ENCODE data around the gene HOTAIR. TPM values are rescaled to one million over a fixed set of nuclear protein-coding genes. Genes with fewer than 3 reads are reported as not detected.
A peak's percentile ranks its signal among the peaks of the same experiment; 100 is the strongest.

HOTAIR gene
- total RNA-seq, 6 donors from 2014 or later: not detected

GRCh38 chr12:53952335-53952694 lies 22.4 kb downstream of the HOTAIR start:
- Histone ChIP-seq H3K27me3 (peaks cover 0 to 86% (median 54%) of the 10 kb centered on the region in 4 donors), H3K4me1 (peaks cover 0 to 33% (median 3%) of the 10 kb centered on the region in 4 donors), H3K9me3 (no peaks in the 10 kb centered on the region), H3K4me3 (no peak overlapping the region), H3K36me3 (no peaks in the 10 kb centered on the region), H3K27ac (no peak overlapping the region)
- DNase-seq (peak in 1 of 2 donors; percentile 71), ATAC-seq (ENCODE audit: low FRiP score in 2 of 2) (no peak)
- 3 to 12% methylated on average over 13 of the region's 13 CpGs for WGBS, 2 donors
- TF ChIP-seq POLR2A (IDR thresholded peaks at IDR 0.05) (no peak), CTCF (IDR thresholded peaks at IDR 0.05) (no peak), EP300 (IDR thresholded peaks at IDR 0.05) (no peak), POLR2AphosphoS5 (IDR thresholded peaks at IDR 0.05) (no peak)

- Histone ChIP-seq H3K27ac (no peak overlapping the region), H3K4me3 (no peak overlapping the region), H3K36me3 (no peaks in the 10 kb centered on the region), H3K4me1 (peaks cover 0 to 33% (median 3%) of the 10 kb centered on the region in 4 donors), H3K27me3 (peaks cover 0 to 83% (median 50%) of the 10 kb centered on the region in 4 donors), H3K9me3 (no peaks in the 10 kb centered on the region)
- ATAC-seq (ENCODE audit: low FRiP score in 2 of 2): no peak
- WGBS, 2 donors: 4 to 6% methylated on average over 13 to 35 of the region's 47 CpGs
- DNase-seq: peak in 1 of 2 donors; percentile 64
- TF ChIP-seq CTCF (IDR thresholded peaks at IDR 0.05): no peak
Observed at GRCh38 chr12:53951577-53952334, 23.0 kb downstream of the HOTAIR start.

GRCh38 chr12:53950789-53951576 lies 23.8 kb downstream of the HOTAIR start:
- Histone ChIP-seq H3K9me3 (no peaks in the 10 kb centered on the region), H3K36me3 (no peaks in the 10 kb centered on the region), H3K27me3 (peaks cover 1 to 82% (median 45%) of the 10 kb centered on the region in 4 donors), H3K4me1 (peaks cover 0 to 33% (median 3%) of the 10 kb centered on the region in 4 donors), H3K27ac (no peak overlapping the region), H3K4me3 (no peak overlapping the region)
- TF ChIP-seq EP300 (IDR thresholded peaks at IDR 0.05) (no peak), POLR2AphosphoS5 (IDR thresholded peaks at IDR 0.05) (no peak), CTCF (IDR thresholded peaks at IDR 0.05) (no peak), POLR2A (IDR thresholded peaks at IDR 0.05) (no peak)
- DNase-seq (peak in 1 of 2 donors; percentile 46), ATAC-seq (ENCODE audit: low FRiP score in 2 of 2) (no peak)
- 3 to 6% methylated on average over 13 to 34 of the region's 34 CpGs for WGBS, 2 donors

GRCh38 chr12:53950437-53950773 lies 24.3 kb downstream of the HOTAIR start:
- ATAC-seq (ENCODE audit: low FRiP score in 2 of 2) (no peak), DNase-seq (no peak)
- Histone ChIP-seq H3K4me1 (peaks cover 0 to 27% (median 2%) of the 10 kb centered on the region in 4 donors), H3K9me3 (no peaks in the 10 kb centered on the region), H3K36me3 (no peaks in the 10 kb centered on the region), H3K4me3 (no peak overlapping the region), H3K27ac (no peak overlapping the region), H3K27me3 (peaks cover 1 to 82% (median 44%) of the 10 kb centered on the region in 4 donors)
- WGBS, 2 donors: 6% methylated on average over 8 to 10 of the region's 10 CpGs
- TF ChIP-seq EP300 (IDR thresholded peaks at IDR 0.05) (no peak), POLR2A (IDR thresholded peaks at IDR 0.05) (no peak), CTCF (IDR thresholded peaks at IDR 0.05) (no peak), POLR2AphosphoS5 (IDR thresholded peaks at IDR 0.05) (no peak)

Measured in upper lobe of left lung (tissue), 6 donors.